Adrenal gland (tissue), 12 donors: Measurements from ENCODE around the gene FIGNL2. TPM values are rescaled to one million over a fixed set of nuclear protein-coding genes. Genes with fewer than 3 reads are reported as not detected.

Experiments
- DNase-seq, 7 donors: peaks; one replicate each; pipeline ENCODE4 v3.0.0-alpha.2; 2019 to 2020
- H3K27ac ChIP-seq, 5 donors: fragments of 200-600 bp; sonication (generic) in 4 of 5; 1 replicate in 3 of 5; 2 replicates in 2 of 5; pipeline versions ENCODE4 v1.5.1 to v1.8.0; 2016 to 2020; ENCODE audit warnings: mild to moderate bottlenecking in 1 of 5
- H3K27me3 ChIP-seq: fragments of 200-600 bp; 2 replicates; pipeline ENCODE4 v1.8.0; 2021
- H3K36me3 ChIP-seq, 2 donors: fragments of 200-600 bp; replicated peaks in 1 of 2; 1 replicate in 1 of 2; 2 replicates in 1 of 2; pipeline versions ENCODE4 v1.5.1 to v1.8.0; 2018 to 2022
- H3K4me1 ChIP-seq, 2 donors: fragments of 200-600 bp; replicated peaks in 1 of 2; 1 replicate in 1 of 2; 2 replicates in 1 of 2; pipeline versions ENCODE4 v1.5.1 to v1.8.0; 2018 to 2021
- H3K4me3 ChIP-seq, 4 donors: fragments of 200-600 bp; sonication (generic) in 3 of 4; one replicate each; pipeline ENCODE4 v1.5.1; 2016 to 2018
- H3K9me3 ChIP-seq, 3 donors: fragments of 200-600 bp; sonication (generic) in 1 of 3; replicated peaks in 1 of 3; 1 replicate in 2 of 3; 2 replicates in 1 of 3; pipeline versions ENCODE4 v1.5.1 to v1.8.0; 2016 to 2021
- CTCF ChIP-seq, 6 experiments: fragments of 450-650 bp in 4 of 6; fragments of 200-600 bp in 2 of 6; sonication (generic) in 1 of 6; IDR thresholded peaks; 1 replicate in 5 of 6; 2 replicates in 1 of 6; pipeline versions ENCODE4 v1.5.1 to v1.8.0; 2016 to 2021; ENCODE audit warnings: antibody characterized with exemption in 6 of 6, mild to moderate bottlenecking in 2 of 6, moderate library complexity in 1 of 6
- POLR2A ChIP-seq, 2 donors: fragments of 450-650 bp; IDR thresholded peaks; one replicate each; pipeline ENCODE4 v1.6.1; 2017; ENCODE audit warnings: antibody characterized with exemption in 2 of 2, mild to moderate bottlenecking in 2 of 2, moderate library complexity in 1 of 2
- WGBS, 4 donors: extraction: QIAGEN DNeasy Blood & Tissue Kit in 2 of 4; methylation state at CpG; one replicate each; pipeline versions ENCODE4 v1.1.5 to v1.1.7; 2013 to 2017; 5-methylcytosine and 5-hydroxymethylcytosine counted together
- intact Hi-C, 2 donors: fragments of 100-400 bp; cut with DNase I; formaldehyde crosslinking; loops; one replicate each; pipeline versions ENCODE4 v1.14.1 to v1.15.0; 2022 to 2023
- polyA plus RNA-seq, 3 donors: library from polyadenylated mRNA; stranded (reverse); fragments of 200-250 nt in 2 of 3; fragments of 350-450 nt in 1 of 3; fragmentation: Illumina TruSeq in 1 of 3; extraction: RNeasy Lipid Tissue Mini Kit (QIAGEN cat#74804) in 1 of 3; gene quantifications; one replicate each; pipeline ENCODE4 v1.2.3, GENCODE V29; 2013 to 2014
- total RNA-seq, 9 donors: library from RNA; depleted of rRNA in 4 of 9; stranded (reverse); fragments of >200 nt in 4 of 9; fragments of 120-200 nt in 1 of 9; fragmentation: NEBNext Ultra II Directional in 1 of 9; extraction: Animal tissue kit (Norgen Biotek cat#: 25700) in 1 of 9; gene quantifications; one replicate each; pipeline versions ENCODE4 v1.1.0 to v1.2.4, GENCODE V29; 2013 to 2023
- donor health status: healthy with polysubstance abuse.
- donor health status: Bipolar disorder and iron deficiency.
- donor health status: DM: yes; HTN: yes; CAD: no.
- donor health status: DM: no; HTN: no; CAD: no.
- donor health status: DM: no; HTN: no; CAD: no.
- donor health status: DM: yes; HTN: yes; CAD: no.

Gene FIGNL2
- total and polyA plus RNA-seq, 12 donors = 0.04 to 0.32 (median 0.25) TPM; not detected in 1

- no peaks in the 10 kb centered on the region for H3K36me3 ChIP-seq
- DNase-seq = peak in 3 of 7 donors; percentile 10 to 17 (median 12)
- TF ChIP-seq CTCF (IDR thresholded peaks at IDR 0.05) (no peak), POLR2A (IDR thresholded peaks at IDR 0.05) (no peak)
- H3K27me3 ChIP-seq = no peaks in the 10 kb centered on the region
- H3K9me3 ChIP-seq = no peaks in the 10 kb centered on the region
- intact Hi-C loops = no loop called here
- no peak overlapping the region for H3K4me3 ChIP-seq
- no peak overlapping the region for H3K27ac ChIP-seq
- no peaks in the 10 kb centered on the region for H3K4me1 ChIP-seq
- WGBS, 4 donors = 91 to 93% (median 92%) methylated on average over 2 of the region's 2 CpGs
Observed at GRCh38 chr12:51773145-51773869, 75.2 kb downstream of the FIGNL2 start.

- Histone ChIP-seq H3K9me3 (no peaks in the 10 kb centered on the region), H3K4me1 (no peaks in the 10 kb centered on the region), H3K4me3 (no peak overlapping the region), H3K27me3 (no peaks in the 10 kb centered on the region), H3K36me3 (no peaks in the 10 kb centered on the region), H3K27ac (no peak overlapping the region)
- DNase-seq = no peak
- intact Hi-C loops = no loop called here
- 81 to 94% (median 87%) methylated on average over 1 of the region's 1 CpG for WGBS, 4 donors
- no peak for TF ChIP-seq CTCF (IDR thresholded peaks at IDR 0.05)
- TF ChIP-seq POLR2A (IDR thresholded peaks at IDR 0.05) = no peak
Observed at GRCh38 chr12:51771008-51771407, 77.5 kb downstream of the FIGNL2 start.

Other genes with a start within 250 kb of the FIGNL2 start
- gene ANKRD33, start 39.4 kb upstream of the FIGNL2 start, total RNA-seq = under 1 TPM in 2 of 9 donors, not detected in 7; 0.06 to 0.41 TPM
- gene ANKRD33, start 39.4 kb upstream of the FIGNL2 start, polyA plus RNA-seq = under 1 TPM in 1 of 3 donors, not detected in 2; 0.24 TPM
- gene ACVRL1, start 58.8 kb upstream of the FIGNL2 start, total RNA-seq = 100 to 1,000 TPM in 1 of 9 donors, 10 to 100 TPM in 8; 15.8 to 117 (median 45.5) TPM
- gene ACVRL1, start 58.8 kb upstream of the FIGNL2 start, polyA plus RNA-seq = 10 to 100 TPM in 2 of 3 donors, 1 to 10 TPM in 1; 7.8 to 29.4 (median 27.6) TPM
- 10 to 100 TPM in 7 of 9 donors, 1 to 10 TPM in 2; 6.3 to 26.3 (median 15.1) TPM for gene ACVR1B, start 103.0 kb upstream of the FIGNL2 start, total RNA-seq
- 10 to 100 TPM in 2 of 3 donors, 1 to 10 TPM in 1; 9.5 to 14.1 (median 13.8) TPM for gene ACVR1B, start 103.0 kb upstream of the FIGNL2 start, polyA plus RNA-seq
- gene TAMALIN, start 158.2 kb upstream of the FIGNL2 start, total RNA-seq = 10 to 100 TPM in 5 of 9 donors, 1 to 10 TPM in 4; 1.8 to 26.0 (median 13.0) TPM
- 10 to 100 TPM in 2 of 3 donors, 1 to 10 TPM in 1; 5.3 to 44.9 (median 41.3) TPM for gene TAMALIN, start 158.2 kb upstream of the FIGNL2 start, polyA plus RNA-seq
- gene NR4A1, start 202.7 kb upstream of the FIGNL2 start, total RNA-seq = 100 to 1,000 TPM in 5 of 9 donors, 10 to 100 TPM in 4; 19.0 to 854 (median 108) TPM
- 100 to 1,000 TPM in 2 of 3 donors, 10 to 100 TPM in 1; 34.5 to 499 (median 282) TPM for gene NR4A1, start 202.7 kb upstream of the FIGNL2 start, polyA plus RNA-seq
- gene ATG101, start 221.3 kb upstream of the FIGNL2 start, total RNA-seq = 10 to 100 TPM; 28.8 to 60.4 (median 40.0) TPM
- gene ATG101, start 221.3 kb upstream of the FIGNL2 start, polyA plus RNA-seq = 10 to 100 TPM; 20.9 to 28.6 (median 27.1) TPM
- 1 to 10 TPM in 1 of 9 donors, under 1 TPM in 2, not detected in 6; 0.54 to 2.1 (median 0.83) TPM for gene SMIM41, start 231.0 kb upstream of the FIGNL2 start, total RNA-seq
- under 1 TPM in 1 of 3 donors, not detected in 2; 0.10 TPM for gene SMIM41, start 231.0 kb upstream of the FIGNL2 start, polyA plus RNA-seq